ENCODE data around the gene CTSV. TPM values are rescaled to one million over a fixed set of nuclear protein-coding genes. Genes with fewer than 3 reads are reported as not detected.
A peak's percentile ranks its signal among the peaks of the same experiment; 100 is the strongest.
"Not testable (repeated sequence)": the region's sequence is repeated elsewhere in the genome, so short reads cannot be mapped to it uniquely, and the experiment has no call there.

Gene CTSV
- total RNA-seq = 2.5 TPM

- peak; percentile 88 for DNase-seq (ENCODE audit: low spot score)
These were observed at the start of gene CTSV for GRCh38 chr9:97038611-97039513. Gene CTSV, minus strand, starts transcription at chr9:97039142. Its CDS starts 1,099 bp downstream, at chr9:97038043.

GRCh38 chr9:97087668-97088215 lies 48.8 kb upstream of the CTSV start:
- not testable (repeated sequence) for DNase-seq (ENCODE audit: low spot score)

- DNase-seq (ENCODE audit: low spot score) = not testable (repeated sequence)
These were observed 45.6 kb upstream of the CTSV start for GRCh38 chr9:97084562-97084991.

GRCh38 chr9:97078362-97078761 lies 39.4 kb upstream of the CTSV start:
- DNase-seq (ENCODE audit: low spot score) = no peak

- no peak for DNase-seq (ENCODE audit: low spot score)
These were observed 38.7 kb upstream of the CTSV start for GRCh38 chr9:97077452-97078295.

GRCh38 chr9:97076731-97077451 lies 37.9 kb upstream of the CTSV start:
- not testable (repeated sequence) for DNase-seq (ENCODE audit: low spot score)

GRCh38 chr9:97076238-97076637 lies 37.3 kb upstream of the CTSV start:
- DNase-seq (ENCODE audit: low spot score) = no peak

GRCh38 chr9:97075289-97075985 lies 36.5 kb upstream of the CTSV start:
- no peak for DNase-seq (ENCODE audit: low spot score)

GRCh38 chr9:97073506-97073905 lies 34.6 kb upstream of the CTSV start:
- no peak for DNase-seq (ENCODE audit: low spot score)

- DNase-seq (ENCODE audit: low spot score) = no peak
These were observed 33.4 kb upstream of the CTSV start for GRCh38 chr9:97072285-97072776.

- DNase-seq (ENCODE audit: low spot score) = not testable (repeated sequence)
These were observed 31.4 kb upstream of the CTSV start for GRCh38 chr9:97070325-97070724.

- DNase-seq (ENCODE audit: low spot score) = no peak
These were observed 28.5 kb upstream of the CTSV start for GRCh38 chr9:97067490-97067889.

GRCh38 chr9:97064176-97064575 lies 25.2 kb upstream of the CTSV start:
- DNase-seq (ENCODE audit: low spot score) = no peak

GRCh38 chr9:97060796-97061195 lies 21.9 kb upstream of the CTSV start:
- DNase-seq (ENCODE audit: low spot score) = no peak

GRCh38 chr9:97059626-97060025 lies 20.7 kb upstream of the CTSV start:
- DNase-seq (ENCODE audit: low spot score) = no peak

GRCh38 chr9:97057651-97058050 lies 18.7 kb upstream of the CTSV start:
- no peak for DNase-seq (ENCODE audit: low spot score)

- not testable (repeated sequence) for DNase-seq (ENCODE audit: low spot score)
These were observed 16.9 kb upstream of the CTSV start for GRCh38 chr9:97055891-97056290.

- no peak for DNase-seq (ENCODE audit: low spot score)
These were observed 14.8 kb upstream of the CTSV start for GRCh38 chr9:97053717-97054116.

GRCh38 chr9:97052735-97053134 lies 13.8 kb upstream of the CTSV start:
- no peak for DNase-seq (ENCODE audit: low spot score)

- DNase-seq (ENCODE audit: low spot score) = peak; percentile 84
These were observed 7.3 kb upstream of the CTSV start for GRCh38 chr9:97046228-97046627.

GRCh38 chr9:97045300-97045699 lies 6.4 kb upstream of the CTSV start:
- DNase-seq (ENCODE audit: low spot score) = no peak

Data from mucosa of gallbladder (tissue), 1 donor.